ENCODE measurements around the gene ENO2.

DNA sequence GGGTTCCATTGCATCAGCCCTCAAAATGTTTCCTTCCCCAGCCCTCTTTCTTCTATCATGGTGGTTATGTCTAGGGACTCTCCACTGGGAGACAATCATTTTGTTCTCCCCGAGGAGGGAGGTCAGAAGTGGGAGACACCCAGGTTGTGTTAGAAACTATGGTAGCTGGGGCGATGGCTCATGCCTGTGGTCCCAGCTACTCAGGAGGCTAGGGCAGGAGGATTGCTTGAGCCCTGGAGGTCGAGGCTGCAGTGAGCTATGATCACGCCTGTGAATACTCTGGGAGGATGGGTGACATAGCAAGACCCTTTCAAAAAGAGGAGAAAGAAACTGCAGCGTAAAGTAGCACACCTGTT, 22.8 kb upstream of the ENO2 start:
- TF ChIP-seq MEF2A (IDR thresholded peaks at IDR 0.05; ENCODE audit: borderline replicate concordance, low read depth): no peak
- TF ChIP-seq CTCF (IDR thresholded peaks at IDR 0.05): no peak
- no peak for TF ChIP-seq USF1 (IDR thresholded peaks at IDR 0.05; ENCODE audit: borderline replicate concordance, low read depth)
- no peak for TF ChIP-seq EZH2phosphoT487 (IDR thresholded peaks at IDR 0.05; ENCODE audit: borderline replicate concordance, low read depth)
- TF ChIP-seq GABPA (IDR thresholded peaks at IDR 0.05; ENCODE audit: low read depth): no peak
- no peak for TF ChIP-seq SIN3A (IDR thresholded peaks at IDR 0.05; ENCODE audit: borderline replicate concordance, low read depth, low read length)
- TF ChIP-seq CHD2 (IDR thresholded peaks at IDR 0.05; ENCODE audit: low read length, partially characterized antibody): no peak
- no peak for TF ChIP-seq TCF12 (IDR thresholded peaks at IDR 0.05)
- TF ChIP-seq, protein P1, sequence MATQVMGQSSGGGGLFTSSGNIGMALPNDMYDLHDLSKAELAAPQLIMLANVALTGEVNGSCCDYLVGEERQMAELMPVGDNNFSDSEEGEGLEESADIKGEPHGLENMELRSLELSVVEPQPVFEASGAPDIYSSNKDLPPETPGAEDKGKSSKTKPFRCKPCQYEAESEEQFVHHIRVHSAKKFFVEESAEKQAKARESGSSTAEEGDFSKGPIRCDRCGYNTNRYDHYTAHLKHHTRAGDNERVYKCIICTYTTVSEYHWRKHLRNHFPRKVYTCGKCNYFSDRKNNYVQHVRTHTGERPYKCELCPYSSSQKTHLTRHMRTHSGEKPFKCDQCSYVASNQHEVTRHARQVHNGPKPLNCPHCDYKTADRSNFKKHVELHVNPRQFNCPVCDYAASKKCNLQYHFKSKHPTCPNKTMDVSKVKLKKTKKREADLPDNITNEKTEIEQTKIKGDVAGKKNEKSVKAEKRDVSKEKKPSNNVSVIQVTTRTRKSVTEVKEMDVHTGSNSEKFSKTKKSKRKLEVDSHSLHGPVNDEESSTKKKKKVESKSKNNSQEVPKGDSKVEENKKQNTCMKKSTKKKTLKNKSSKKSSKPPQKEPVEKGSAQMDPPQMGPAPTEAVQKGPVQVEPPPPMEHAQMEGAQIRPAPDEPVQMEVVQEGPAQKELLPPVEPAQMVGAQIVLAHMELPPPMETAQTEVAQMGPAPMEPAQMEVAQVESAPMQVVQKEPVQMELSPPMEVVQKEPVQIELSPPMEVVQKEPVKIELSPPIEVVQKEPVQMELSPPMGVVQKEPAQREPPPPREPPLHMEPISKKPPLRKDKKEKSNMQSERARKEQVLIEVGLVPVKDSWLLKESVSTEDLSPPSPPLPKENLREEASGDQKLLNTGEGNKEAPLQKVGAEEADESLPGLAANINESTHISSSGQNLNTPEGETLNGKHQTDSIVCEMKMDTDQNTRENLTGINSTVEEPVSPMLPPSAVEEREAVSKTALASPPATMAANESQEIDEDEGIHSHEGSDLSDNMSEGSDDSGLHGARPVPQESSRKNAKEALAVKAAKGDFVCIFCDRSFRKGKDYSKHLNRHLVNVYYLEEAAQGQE (IDR thresholded peaks at IDR 0.05; ENCODE audit: low read depth, low read length): no peak
- no peak for TF ChIP-seq NFIC (IDR thresholded peaks at IDR 0.05; ENCODE audit: borderline replicate concordance)
- no peak for TF ChIP-seq JUND (IDR thresholded peaks at IDR 0.05)
- no peak for TF ChIP-seq EP300 (IDR thresholded peaks at IDR 0.05; ENCODE audit: borderline replicate concordance in 1 of 2, low read depth in 1 of 2, low read length in 1 of 2)

All from SK-N-SH (cell line).